IMR-90 (cell line): ENCODE data around the gene COL6A3.

Source experiments
- POLR2A ChIP-seq: IDR thresholded peaks from 2 replicates; pipeline ENCODE4 v1.6.1; 2012; ENCODE audit warnings: mild to moderate bottlenecking, low read depth, low read length
- SMC3 ChIP-seq: fragments of 150-350 bp; IDR thresholded peaks from 2 replicates; pipeline ENCODE4 v1.6.1; 2016; ENCODE audit warnings: low read depth, mild to moderate bottlenecking, antibody characterized with exemption, low read length, moderate library complexity
- TF ChIP-seq, protein P1 (sequence below): conservative IDR thresholded peaks from 2 replicates; pipeline ENCODE4 v1.5.1; 2012; ENCODE audit warnings: mild to moderate bottlenecking, low read depth, low read length, improper control_type of control experiment

GRCh38 chr2:237354892-237355291, 59.1 kb downstream of the COL6A3 start:
- TF ChIP-seq SMC3 (no peak), POLR2A (no peak)
- TF ChIP-seq, protein P1, sequence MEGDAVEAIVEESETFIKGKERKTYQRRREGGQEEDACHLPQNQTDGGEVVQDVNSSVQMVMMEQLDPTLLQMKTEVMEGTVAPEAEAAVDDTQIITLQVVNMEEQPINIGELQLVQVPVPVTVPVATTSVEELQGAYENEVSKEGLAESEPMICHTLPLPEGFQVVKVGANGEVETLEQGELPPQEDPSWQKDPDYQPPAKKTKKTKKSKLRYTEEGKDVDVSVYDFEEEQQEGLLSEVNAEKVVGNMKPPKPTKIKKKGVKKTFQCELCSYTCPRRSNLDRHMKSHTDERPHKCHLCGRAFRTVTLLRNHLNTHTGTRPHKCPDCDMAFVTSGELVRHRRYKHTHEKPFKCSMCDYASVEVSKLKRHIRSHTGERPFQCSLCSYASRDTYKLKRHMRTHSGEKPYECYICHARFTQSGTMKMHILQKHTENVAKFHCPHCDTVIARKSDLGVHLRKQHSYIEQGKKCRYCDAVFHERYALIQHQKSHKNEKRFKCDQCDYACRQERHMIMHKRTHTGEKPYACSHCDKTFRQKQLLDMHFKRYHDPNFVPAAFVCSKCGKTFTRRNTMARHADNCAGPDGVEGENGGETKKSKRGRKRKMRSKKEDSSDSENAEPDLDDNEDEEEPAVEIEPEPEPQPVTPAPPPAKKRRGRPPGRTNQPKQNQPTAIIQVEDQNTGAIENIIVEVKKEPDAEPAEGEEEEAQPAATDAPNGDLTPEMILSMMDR: no peak
